ENCODE results near the gene ELP6. TPM values are rescaled to one million over a fixed set of nuclear protein-coding genes. Genes with fewer than 3 reads are reported as not detected.
"Not testable (repeated sequence)": the region's sequence is repeated elsewhere in the genome, so short reads cannot be mapped to it uniquely, and the experiment has no call there.

The ELP6 gene
- total and polyA plus RNA-seq, 3 experiments from 2014 or later: 33.8 to 47.1 (median 45.7) TPM

DNA sequence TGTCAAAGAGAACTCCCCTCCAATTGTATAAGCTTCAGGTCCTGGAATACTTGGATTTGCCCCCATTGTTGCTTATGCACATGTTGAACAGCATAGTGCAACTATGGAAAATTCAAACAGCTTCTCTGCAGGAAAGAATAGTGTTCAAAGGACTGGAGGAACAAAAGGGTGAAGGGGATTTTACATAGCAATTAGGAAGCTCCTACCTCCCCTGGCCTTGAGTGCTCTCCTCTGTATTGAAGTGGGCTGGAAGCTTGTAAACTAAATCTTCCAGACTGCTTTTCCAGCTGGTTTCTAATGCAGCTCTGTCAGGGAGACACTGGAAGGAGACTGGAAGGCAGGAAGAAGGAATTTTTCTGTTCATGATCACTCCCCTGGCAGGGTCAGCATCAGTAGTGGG, 7.2 kb upstream of the ELP6 start:
- H3K9me3 ChIP-seq (ENCODE audit: low read length): no peaks in the 10 kb centered on the region
- ChIA-PET POLR2A (no interaction called here), CTCF (interaction anchor here (1.0 to 4.2 kb wide), 4 partner anchors 99 to 469 kb away, joined by 3 to 70 read pairs (median 4); no protein-coding TSS in a partner anchor)
- peaks cover 5% of the 10 kb centered on the region for H3K4me1 ChIP-seq (ENCODE audit: insufficient read depth, low read length)
- Mint-ChIP-seq H3K4me1 (no peaks in the 10 kb centered on the region), H3K27ac (no peak overlapping the region), H3K27me3 (peaks cover 0 to 3% of the 10 kb centered on the region in 2 donors), H3K4me3 (no peak overlapping the region), H3K36me3 (no peaks in the 10 kb centered on the region), H3K9me3 (no peaks in the 10 kb centered on the region)
- no peaks in the 10 kb centered on the region for H3K27me3 ChIP-seq (ENCODE audit: insufficient read depth, low read length, poor library complexity, severe bottlenecking)
- no peak overlapping the region for H3K4me3 ChIP-seq (ENCODE audit: low read length)
- no peak for DNase-seq
- no peak overlapping the region for H3K27ac ChIP-seq (ENCODE audit: low read depth, low read length)
- no peaks in the 10 kb centered on the region for H3K36me3 ChIP-seq (ENCODE audit: insufficient read depth, low read length)

DNA sequence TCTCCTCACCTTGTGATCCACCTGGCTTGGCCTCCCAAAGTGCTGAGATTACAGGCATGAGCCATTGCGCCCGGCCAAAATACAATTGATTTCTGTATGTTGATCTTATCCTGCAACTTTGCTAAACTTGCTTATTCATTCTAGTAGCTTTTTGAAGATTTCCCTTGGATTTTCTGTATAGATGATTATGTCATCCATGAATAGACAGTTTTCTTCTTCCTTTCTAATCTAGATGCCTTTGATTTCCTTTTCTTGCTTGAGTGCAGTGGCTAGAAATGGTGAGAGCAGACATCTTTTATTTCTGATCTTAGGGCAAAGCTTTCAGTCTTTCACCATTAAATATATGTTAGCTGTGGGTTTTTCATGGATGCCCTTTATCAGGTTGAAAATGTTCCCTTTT, 4.4 kb upstream of the ELP6 start:
- H3K36me3 Mint-ChIP-seq: peaks cover 0 to 6% (median 0%) of the 10 kb centered on the region in 3 donors
- POLR2A ChIA-PET: no interaction called here

DNA sequence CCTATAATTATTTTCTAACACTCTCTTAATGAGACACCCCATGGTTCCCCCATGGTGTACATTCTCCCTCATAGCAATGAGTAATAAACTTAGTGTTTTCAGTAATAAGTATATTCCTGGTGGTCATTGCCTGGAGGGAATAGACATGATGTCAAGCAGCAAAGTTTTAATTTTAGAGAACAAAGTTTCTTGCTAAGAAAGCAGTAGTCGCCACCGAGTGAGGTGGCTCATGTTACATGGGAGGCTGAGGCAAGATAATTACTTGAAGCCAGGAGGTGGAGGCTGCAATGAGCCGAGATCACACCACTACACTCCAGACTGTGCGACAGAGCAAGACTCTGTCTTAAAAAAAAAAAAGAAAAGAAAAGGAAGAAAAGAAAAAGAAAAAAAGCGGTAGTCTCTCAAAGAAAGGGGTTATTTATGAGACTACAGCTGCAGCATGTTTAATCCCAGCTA, 2.4 kb upstream of the ELP6 start:
- ChIA-PET POLR2A (interaction anchor here (0.7 kb wide), 1 partner anchor 286 kb away, joined by 3 read pairs; no protein-coding TSS in a partner anchor), CTCF (interaction anchor here (1.5 to 2.5 kb wide), 2 partner anchors 265 to 273 kb away, joined by 3 to 7 read pairs; partner anchors contain the start of gene SMARCC1)
- H3K36me3 ChIP-seq (ENCODE audit: insufficient read depth, low read length): peaks cover 1% of the 10 kb centered on the region
- H3K9me3 Mint-ChIP-seq: peaks cover 0 to 2% (median 0%) of the 10 kb centered on the region in 5 donors
- H3K27ac ChIP-seq (ENCODE audit: low read depth, low read length): no peak overlapping the region
- H3K27me3 Mint-ChIP-seq: peaks cover 3% of the 10 kb centered on the region in 2 donors
- peak overlapping the region in 2 of 7 donors; percentile 68 to 70 for H3K4me3 Mint-ChIP-seq
- H3K4me3 ChIP-seq (ENCODE audit: low read length): no peak overlapping the region
- H3K27ac Mint-ChIP-seq: peak overlapping the region in 3 of 8 donors; percentile 42 to 95 (median 84)
- H3K27me3 ChIP-seq (ENCODE audit: insufficient read depth, low read length, poor library complexity, severe bottlenecking): no peaks in the 10 kb centered on the region
- H3K36me3 Mint-ChIP-seq: peaks cover 0 to 18% (median 0%) of the 10 kb centered on the region in 3 donors
- peaks cover 23 to 28% (median 24%) of the 10 kb centered on the region in 3 donors for H3K4me1 Mint-ChIP-seq
- DNase-seq: no peak
- H3K9me3 ChIP-seq (ENCODE audit: low read length): no peaks in the 10 kb centered on the region
- H3K4me1 ChIP-seq (ENCODE audit: insufficient read depth, low read length): peaks cover 15% of the 10 kb centered on the region

More for the DNA sequence above, 4.4 kb upstream of the ELP6 start:
- Mint-ChIP-seq H3K27me3 (peaks cover 3% of the 10 kb centered on the region in 2 donors), H3K4me3 (no peak overlapping the region), H3K4me1 (peaks cover 5 to 11% (median 8%) of the 10 kb centered on the region in 3 donors), H3K27ac (peak overlapping the region in 1 of 8 donors; percentile 43), H3K9me3 (peaks cover 0 to 2% (median 0%) of the 10 kb centered on the region in 5 donors)
- no peaks in the 10 kb centered on the region for H3K36me3 ChIP-seq (ENCODE audit: insufficient read depth, low read length)
- no peak for DNase-seq
- H3K9me3 ChIP-seq (ENCODE audit: low read length): no peaks in the 10 kb centered on the region
- peaks cover 5% of the 10 kb centered on the region for H3K4me1 ChIP-seq (ENCODE audit: insufficient read depth, low read length)
- no peaks in the 10 kb centered on the region for H3K27me3 ChIP-seq (ENCODE audit: insufficient read depth, low read length, poor library complexity, severe bottlenecking)
- CTCF ChIA-PET: interaction anchor here (0.6 to 2.5 kb wide), 3 partner anchors 97 to 307 kb away, joined by 3 to 7 read pairs (median 3); no protein-coding TSS in a partner anchor
- no peak overlapping the region for H3K4me3 ChIP-seq (ENCODE audit: low read length)
- no peak overlapping the region for H3K27ac ChIP-seq (ENCODE audit: low read depth, low read length)

DNA sequence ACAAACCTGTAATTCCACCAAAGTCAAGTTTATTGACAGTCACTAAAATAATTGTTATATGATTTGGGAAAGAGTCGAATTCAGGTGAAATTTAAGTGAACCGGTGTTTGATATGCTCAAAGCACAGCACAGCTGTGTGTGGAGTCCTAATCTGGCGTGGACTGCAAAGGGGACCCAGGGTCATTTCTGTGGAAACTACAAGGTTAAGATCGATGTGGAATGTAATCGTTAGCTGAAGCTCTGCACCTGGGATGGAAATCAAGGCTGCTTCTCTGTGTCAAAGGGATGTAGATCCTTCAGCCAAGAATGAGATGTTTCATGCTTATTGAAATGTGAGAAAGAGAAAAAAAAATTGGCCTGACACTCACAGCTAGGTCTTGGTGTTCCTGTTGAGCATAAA, 1.6 kb upstream of the ELP6 start:
- H3K36me3 Mint-ChIP-seq: peaks cover 0 to 23% (median 2%) of the 10 kb centered on the region in 3 donors
- no peaks in the 10 kb centered on the region for H3K27me3 ChIP-seq (ENCODE audit: insufficient read depth, low read length, poor library complexity, severe bottlenecking)
- no peaks in the 10 kb centered on the region for H3K9me3 ChIP-seq (ENCODE audit: low read length)
- CTCF ChIA-PET: interaction anchor here (2.4 kb wide), 1 partner anchor 95 kb away, joined by 10 read pairs; no protein-coding TSS in a partner anchor
- peaks cover 15% of the 10 kb centered on the region for H3K4me1 ChIP-seq (ENCODE audit: insufficient read depth, low read length)
- H3K27me3 Mint-ChIP-seq: peaks cover 3% of the 10 kb centered on the region in 2 donors
- peak overlapping the region; percentile 59 to 92 (median 72) for H3K4me3 Mint-ChIP-seq
- no peak overlapping the region for H3K4me3 ChIP-seq (ENCODE audit: low read length)
- peaks cover 23 to 31% (median 24%) of the 10 kb centered on the region in 3 donors for H3K4me1 Mint-ChIP-seq
- H3K36me3 ChIP-seq (ENCODE audit: insufficient read depth, low read length): peaks cover 7% of the 10 kb centered on the region
- H3K9me3 Mint-ChIP-seq: peaks cover 0 to 2% (median 0%) of the 10 kb centered on the region in 5 donors
- DNase-seq: no peak
- POLR2A ChIA-PET: no interaction called here
- H3K27ac ChIP-seq (ENCODE audit: low read depth, low read length): no peak overlapping the region
- H3K27ac Mint-ChIP-seq: peak overlapping the region in 6 of 8 donors; percentile 66 to 95 (median 89)

DNA sequence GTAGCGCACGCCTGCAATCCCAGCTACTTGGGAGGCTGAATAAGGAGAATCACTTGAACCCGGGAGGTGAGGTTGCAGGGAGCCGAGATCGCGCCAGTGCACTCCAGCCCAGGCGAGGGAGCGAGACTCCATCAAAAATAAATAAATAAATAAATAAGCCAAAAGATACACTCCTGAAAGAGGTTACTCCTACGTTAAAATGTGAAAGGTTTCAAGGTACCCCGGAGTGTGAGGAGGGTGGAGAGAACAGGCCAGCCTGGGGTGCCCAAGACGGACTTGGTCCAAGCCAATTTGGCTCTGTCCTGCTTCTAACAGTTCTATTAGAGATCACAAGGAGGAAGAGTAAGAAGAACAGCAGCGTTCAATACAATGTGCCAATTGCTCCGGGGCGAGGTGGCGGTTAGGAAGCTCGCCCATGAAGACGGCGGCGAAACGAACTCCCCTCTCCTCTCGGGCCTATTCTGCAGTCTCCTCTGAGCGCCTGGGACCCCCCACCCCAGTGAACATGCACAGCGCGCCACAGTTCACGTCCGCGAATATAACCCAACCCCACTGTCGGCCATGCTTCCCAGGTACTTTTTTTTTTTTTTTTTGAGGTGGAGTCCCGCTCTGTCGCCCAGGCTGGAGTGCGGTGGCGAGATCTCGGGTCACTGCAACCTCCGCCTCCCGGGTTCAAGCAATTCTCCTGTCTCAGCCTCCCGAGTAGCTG, 942 bp downstream of the ELP6 start:
- Mint-ChIP-seq H3K36me3 (peaks cover 0 to 41% (median 7%) of the 10 kb centered on the region in 3 donors), H3K27me3 (peaks cover 0 to 3% of the 10 kb centered on the region in 2 donors), H3K9me3 (peaks cover 0 to 2% (median 0%) of the 10 kb centered on the region in 5 donors), H3K27ac (peak overlapping the region; percentile 84 to 99 (median 98)), H3K4me1 (peaks cover 25 to 31% (median 27%) of the 10 kb centered on the region in 3 donors), H3K4me3 (peak overlapping the region; percentile 94 to 99 (median 97))
- ChIA-PET POLR2A (interaction anchor here (1.7 kb wide), 1 partner anchor 269 kb away, joined by 5 read pairs; the partner anchor contains the start of gene SMARCC1), CTCF (interaction anchor here (2.4 kb wide), 2 partner anchors 10 to 92 kb away, joined by 10 to 13 read pairs; no protein-coding TSS in a partner anchor)
- H3K4me3 ChIP-seq (ENCODE audit: low read length): peak overlapping the region; percentile 100
- H3K27me3 ChIP-seq (ENCODE audit: insufficient read depth, low read length, poor library complexity, severe bottlenecking): no peaks in the 10 kb centered on the region
- peak overlapping the region; percentile 95 for H3K27ac ChIP-seq (ENCODE audit: low read depth, low read length)
- peak in 3 of 5 donors; percentile 6 to 51 (median 10) for DNase-seq
- peaks cover 15% of the 10 kb centered on the region for H3K4me1 ChIP-seq (ENCODE audit: insufficient read depth, low read length)
- H3K9me3 ChIP-seq (ENCODE audit: low read length): no peaks in the 10 kb centered on the region
- peaks cover 17% of the 10 kb centered on the region for H3K36me3 ChIP-seq (ENCODE audit: insufficient read depth, low read length)

DNA sequence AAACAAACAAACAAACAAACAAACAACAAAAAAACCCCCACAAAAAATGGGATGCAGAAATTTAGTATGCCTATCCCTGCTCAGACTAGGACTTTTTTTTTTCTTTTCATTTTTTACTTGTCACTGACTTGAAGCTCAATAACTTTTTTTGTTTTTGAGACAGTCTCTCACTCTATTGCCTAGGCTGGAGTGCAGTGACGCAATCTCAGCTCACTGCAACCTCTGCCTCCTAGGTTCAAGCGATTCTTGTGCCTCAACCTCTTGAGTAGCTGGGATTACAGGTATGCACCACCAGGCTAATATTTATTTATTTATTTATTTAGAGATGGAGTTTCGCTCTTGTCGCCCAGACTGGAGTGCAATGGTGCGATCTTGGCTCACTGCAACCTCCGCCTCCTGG, 8.2 kb downstream of the ELP6 start:
- H3K4me3 Mint-ChIP-seq; H3K9me3 ChIP-seq (ENCODE audit: low read length); H3K27ac ChIP-seq (ENCODE audit: low read depth, low read length); H3K27me3 Mint-ChIP-seq; POLR2A ChIA-PET; DNase-seq; H3K4me3 ChIP-seq (ENCODE audit: low read length); CTCF ChIA-PET; H3K9me3 Mint-ChIP-seq; H3K4me1 Mint-ChIP-seq; H3K27me3 ChIP-seq (ENCODE audit: insufficient read depth, low read length, poor library complexity, severe bottlenecking); H3K4me1 ChIP-seq (ENCODE audit: insufficient read depth, low read length); H3K27ac Mint-ChIP-seq: not testable (repeated sequence)
- H3K36me3 Mint-ChIP-seq: peaks cover 4 to 72% (median 19%) of the 10 kb centered on the region in 3 donors
- H3K36me3 ChIP-seq (ENCODE audit: insufficient read depth, low read length): peaks cover 31% of the 10 kb centered on the region

DNA sequence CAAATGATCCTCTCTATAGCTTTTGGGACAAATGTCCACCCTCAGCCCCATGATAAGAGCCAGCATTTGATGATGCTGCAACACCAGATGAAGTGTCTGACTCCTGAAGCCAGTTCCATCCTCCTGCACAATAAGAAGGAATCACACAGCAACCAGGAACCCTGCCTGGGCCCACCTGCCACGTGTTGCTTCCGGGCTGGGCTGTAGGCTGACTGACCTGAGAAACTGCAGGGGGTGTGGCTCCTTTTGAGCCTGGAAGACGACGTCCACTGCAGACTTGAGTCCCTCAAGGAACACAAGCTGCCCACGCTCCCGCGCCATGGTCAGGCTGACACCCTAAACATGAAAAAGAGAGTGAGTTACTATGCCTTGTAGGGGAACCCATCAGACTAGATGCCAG, 9.4 kb downstream of the ELP6 start:
- ChIA-PET POLR2A (no interaction called here), CTCF (no interaction called here)
- DNase-seq: no peak
- Histone ChIP-seq H3K27ac (ENCODE audit: low read depth, low read length) (no peak overlapping the region), H3K36me3 (ENCODE audit: insufficient read depth, low read length) (peaks cover 27% of the 10 kb centered on the region), H3K9me3 (ENCODE audit: low read length) (no peaks in the 10 kb centered on the region), H3K4me3 (ENCODE audit: low read length) (no peak overlapping the region), H3K27me3 (ENCODE audit: insufficient read depth, low read length, poor library complexity, severe bottlenecking) (no peaks in the 10 kb centered on the region), H3K4me1 (ENCODE audit: insufficient read depth, low read length) (no peaks in the 10 kb centered on the region)
- H3K27me3 Mint-ChIP-seq: no peaks in the 10 kb centered on the region
- peaks cover 0 to 5% (median 4%) of the 10 kb centered on the region in 3 donors for H3K4me1 Mint-ChIP-seq
- H3K9me3 Mint-ChIP-seq: no peaks in the 10 kb centered on the region
- H3K36me3 Mint-ChIP-seq: peaks cover 4 to 72% (median 23%) of the 10 kb centered on the region in 3 donors
- H3K4me3 Mint-ChIP-seq: no peak overlapping the region
- no peak overlapping the region for H3K27ac Mint-ChIP-seq

DNA sequence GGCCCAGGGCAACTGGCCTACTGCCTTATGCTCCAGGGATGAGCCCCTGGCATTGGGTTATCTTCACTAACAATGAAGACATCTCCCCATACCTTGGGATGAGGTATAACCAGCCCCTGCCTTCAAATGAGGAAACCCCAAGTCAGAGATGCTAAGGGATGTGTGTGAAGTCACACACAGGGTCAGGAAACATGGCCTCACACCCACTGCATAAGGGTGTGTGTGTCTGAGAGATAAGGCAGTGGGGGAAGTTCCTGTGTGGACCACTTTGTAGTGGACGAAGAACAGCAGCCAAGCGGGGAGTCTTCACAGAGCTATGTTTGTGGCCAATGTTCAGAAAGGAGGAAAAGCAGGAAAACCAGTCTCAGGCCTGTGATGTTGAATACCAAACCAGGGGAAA, 10.5 kb downstream of the ELP6 start:
- Histone ChIP-seq H3K27ac (ENCODE audit: low read depth, low read length) (no peak overlapping the region), H3K9me3 (ENCODE audit: low read length) (no peaks in the 10 kb centered on the region), H3K27me3 (ENCODE audit: insufficient read depth, low read length, poor library complexity, severe bottlenecking) (no peaks in the 10 kb centered on the region), H3K4me1 (ENCODE audit: insufficient read depth, low read length) (no peaks in the 10 kb centered on the region), H3K4me3 (ENCODE audit: low read length) (no peak overlapping the region), H3K36me3 (ENCODE audit: insufficient read depth, low read length) (peaks cover 35% of the 10 kb centered on the region)
- POLR2A ChIA-PET: no interaction called here
- Mint-ChIP-seq H3K9me3 (no peaks in the 10 kb centered on the region), H3K27me3 (no peaks in the 10 kb centered on the region), H3K4me3 (no peak overlapping the region), H3K36me3 (peaks cover 12 to 76% (median 26%) of the 10 kb centered on the region in 3 donors), H3K27ac (peak overlapping the region in 2 of 8 donors; percentile 44 to 68), H3K4me1 (peaks cover 0 to 9% (median 4%) of the 10 kb centered on the region in 3 donors)
- DNase-seq: no peak
- CTCF ChIA-PET: no interaction called here

Data from CD8-positive, alpha-beta memory T cell (primary cell).